H1 (cell line): Measurements from ENCODE around the gene CCR8. TPM values are rescaled to one million over a fixed set of nuclear protein-coding genes. Genes with fewer than 3 reads are reported as not detected.

Experiments used
- CTCF ChIA-PET: fragments of 300-600 bp; sonication (Branson Sonifier 250); formaldehyde crosslinking; loops from one replicate; lab custom pipeline; 2021; ENCODE audit not compliant: partially characterized antibody; lab: Charles Lee
- POLR2A ChIA-PET: fragments of 300-600 bp; sonication (Branson Sonifier 250); formaldehyde crosslinking; loops from one replicate; lab custom pipeline; 2021; ENCODE audit warnings: inconsistent platforms; ENCODE audit not compliant: partially characterized antibody; lab: Charles Lee
- DNase-seq, 2 experiments: peaks; one replicate each; pipeline versions ENCODE4 v3.0.0 to v3.0.0-alpha.2; 2010 to 2022; ENCODE audit warnings: low spot score in 2 of 2, low read depth in 1 of 2, mixed read lengths in 1 of 2
- FAIRE-seq: peaks from 2 replicates; lab custom pipeline; 2011; peaks lifted over from hg19 to GRCh38; lab: Jason Lieb, UNC
- H2AFZ ChIP-seq: 2 replicates; pipeline ENCODE4 v1.8.1; 2012; ENCODE audit warnings: low read length, inconsistent platforms
- H2AK5ac ChIP-seq: 2 replicates; pipeline ENCODE4 v1.6.1; 2013; ENCODE audit warnings: low read depth, low read length
- H2BK120ac ChIP-seq: replicated peaks from 2 replicates; pipeline ENCODE3; 2013; ENCODE audit warnings: low read depth, low read length, inconsistent platforms
- H2BK12ac ChIP-seq: 2 replicates; pipeline ENCODE4 v1.6.1; 2013; ENCODE audit warnings: low read depth, low read length
- H2BK15ac ChIP-seq: 2 replicates; pipeline ENCODE4 v1.6.1; 2013; ENCODE audit warnings: low read length
- H2BK20ac ChIP-seq: 2 replicates; pipeline ENCODE4 v1.6.1; 2013; ENCODE audit warnings: low read length
- H2BK5ac ChIP-seq: 2 replicates; pipeline ENCODE4 v1.6.1; 2013; ENCODE audit warnings: low read depth, low read length
- H3K14ac ChIP-seq: 2 replicates; pipeline ENCODE4 v1.6.1; 2013; ENCODE audit warnings: inconsistent platforms; ENCODE audit not compliant: insufficient read length
- H3K18ac ChIP-seq: 2 replicates; pipeline ENCODE4 v1.6.1; 2013; ENCODE audit warnings: low read length; ENCODE audit errors: extremely low read depth
- H3K23ac ChIP-seq: 2 replicates; pipeline ENCODE4 v1.6.1; 2013; ENCODE audit warnings: inconsistent platforms; ENCODE audit not compliant: insufficient read length
- H3K23me2 ChIP-seq: 2 replicates; pipeline ENCODE4 v1.6.1; 2013; ENCODE audit warnings: low read depth, low read length
- H3K27ac ChIP-seq: 2 replicates; pipeline ENCODE4 v1.6.1; 2011; ENCODE audit warnings: low read depth, low read length, inconsistent platforms
- H3K27me3 ChIP-seq, 4 experiments: replicated peaks in 1 of 4; 1 replicate in 1 of 4; 2 replicates in 3 of 4; pipeline versions ENCODE4 v1.6.1 to v1.8.1; 2011 to 2013; ENCODE audit warnings: low read length in 3 of 4, mild to moderate bottlenecking in 3 of 4, inconsistent platforms in 2 of 4, mixed read lengths in 2 of 4, moderate library complexity in 1 of 4; ENCODE audit not compliant: control insufficient read depth in 3 of 4, insufficient read depth in 3 of 4; ENCODE audit errors: extremely low read depth in 1 of 4
- H3K36me3 ChIP-seq, 4 experiments: 2 replicates each; pipeline versions ENCODE4 v1.6.1 to v1.8.1; 2011 to 2013; ENCODE audit warnings: mild to moderate bottlenecking in 4 of 4, low read length in 3 of 4, moderate library complexity in 2 of 4, control low read depth in 1 of 4, inconsistent platforms in 1 of 4; ENCODE audit not compliant: insufficient read depth in 4 of 4, control insufficient read depth in 2 of 4
- H3K4ac ChIP-seq: replicated peaks from 2 replicates; pipeline ENCODE3; 2013; ENCODE audit warnings: low read length, low read depth, mixed read lengths, inconsistent platforms; ENCODE audit not compliant: insufficient read length
- H3K4me1 ChIP-seq, 4 experiments: replicated peaks in 1 of 4; 1 replicate in 1 of 4; 2 replicates in 3 of 4; pipeline versions ENCODE4 v1.6.1 to v1.8.1; 2011 to 2013; ENCODE audit warnings: low read length in 3 of 4, inconsistent platforms in 2 of 4, mixed read lengths in 1 of 4; ENCODE audit not compliant: insufficient read depth in 4 of 4, control insufficient read depth in 3 of 4
- H3K4me2 ChIP-seq, 2 experiments: 2 replicates each; pipeline versions ENCODE4 v1.6.1 to v1.8.1; 2011 to 2013; ENCODE audit warnings: low read depth in 2 of 2, low read length in 2 of 2, control low read depth in 1 of 2, inconsistent platforms in 1 of 2, mild to moderate bottlenecking in 1 of 2; ENCODE audit not compliant: insufficient read depth in 1 of 2
- H3K4me3 ChIP-seq, 4 experiments: fragments of 200-600, 300-600 bp in 1 of 4; sonication (generic), shearing (Covaris generic), sonication (Bioruptor Twin) in 1 of 4; 2 replicates each; pipeline versions ENCODE4 v1.5.1 to v1.8.1; 2011 to 2016; ENCODE audit warnings: low read length in 4 of 4, low read depth in 3 of 4, control low read depth in 2 of 4, inconsistent platforms in 2 of 4, mild to moderate bottlenecking in 2 of 4, mixed read lengths in 1 of 4, moderate library complexity in 1 of 4; ENCODE audit not compliant: insufficient read depth in 2 of 4; ENCODE audit errors: extremely low read depth in 1 of 4
- H3K56ac ChIP-seq: replicated peaks from 2 replicates; pipeline ENCODE3; 2013; ENCODE audit warnings: low read depth, mild to moderate bottlenecking, mixed read lengths, low read length, inconsistent platforms; ENCODE audit not compliant: insufficient read length
- H3K79me1 ChIP-seq: 2 replicates; pipeline ENCODE4 v1.6.1; 2013; ENCODE audit warnings: low read depth, low read length, control low read depth
- H3K79me2 ChIP-seq, 2 experiments: 2 replicates each; pipeline versions ENCODE4 v1.6.1 to v1.8.1; 2012 to 2013; ENCODE audit warnings: low read length in 2 of 2, mild to moderate bottlenecking in 2 of 2, inconsistent platforms in 1 of 2; ENCODE audit not compliant: insufficient read depth in 2 of 2, control insufficient read depth in 1 of 2
- H3K9ac ChIP-seq, 4 experiments: replicated peaks in 1 of 4; 1 replicate in 1 of 4; 2 replicates in 3 of 4; pipeline versions ENCODE4 v1.6.1 to v1.8.1; 2011 to 2013; ENCODE audit warnings: low read depth in 3 of 4, low read length in 3 of 4, control low read depth in 2 of 4, mild to moderate bottlenecking in 2 of 4, moderate library complexity in 2 of 4, inconsistent platforms in 1 of 4; ENCODE audit errors: extremely low read depth in 1 of 4
- H3K9me3 ChIP-seq, 2 experiments: 2 replicates each; pipeline versions ENCODE4 v1.6.1 to v1.8.1; 2012 to 2013; ENCODE audit warnings: mild to moderate bottlenecking in 2 of 2, moderate library complexity in 2 of 2, control low read depth in 1 of 2, inconsistent platforms in 1 of 2, low read depth in 1 of 2, low read length in 1 of 2, mixed read lengths in 1 of 2; ENCODE audit not compliant: insufficient read depth in 2 of 2
- H4K20me1 ChIP-seq, 2 experiments: replicated peaks in 1 of 2; 2 replicates each; pipeline versions ENCODE3 to v1.8.1; 2011 to 2013; ENCODE audit warnings: inconsistent platforms in 2 of 2, low read length in 2 of 2, mild to moderate bottlenecking in 1 of 2; ENCODE audit not compliant: insufficient read depth in 2 of 2, control insufficient read depth in 1 of 2
- H4K5ac ChIP-seq: 2 replicates; pipeline ENCODE4 v1.6.1; 2013; ENCODE audit warnings: low read length, low read depth, mixed read lengths, inconsistent platforms; ENCODE audit not compliant: insufficient read length
- H4K8ac ChIP-seq: 2 replicates; pipeline ENCODE4 v1.8.0; 2013; ENCODE audit warnings: mild to moderate bottlenecking, moderate library complexity, low read length, inconsistent platforms; ENCODE audit not compliant: insufficient read depth; ENCODE audit errors: extremely low read depth
- H4K91ac ChIP-seq: replicated peaks from 2 replicates; pipeline ENCODE3; 2013; ENCODE audit warnings: low read length, mixed read lengths, inconsistent platforms; ENCODE audit not compliant: insufficient read length
- BACH1 ChIP-seq: IDR thresholded peaks from 2 replicates; pipeline ENCODE4 v1.6.1; 2012; ENCODE audit warnings: low read length, improper control_type of control experiment
- BCL11A ChIP-seq, 2 experiments: IDR thresholded peaks; one replicate each; pipeline ENCODE4 v1.6.1; 2011; ENCODE audit warnings: low read depth in 2 of 2, low read length in 2 of 2, mild to moderate bottlenecking in 2 of 2
- CBX5 ChIP-seq: fragments of 300-800, 300-1000 bp; sonication (generic); IDR thresholded peaks from 2 replicates; pipeline ENCODE4 v1.7.1; 2016; ENCODE audit warnings: antibody characterized with exemption, low read length, low read depth
- CHD2 ChIP-seq: IDR thresholded peaks from 2 replicates; pipeline ENCODE4 v1.6.1; 2012; ENCODE audit warnings: low read length, improper control_type of control experiment
- CTBP2 ChIP-seq: IDR thresholded peaks from 2 replicates; pipeline ENCODE4 v1.7.0; 2011; ENCODE audit warnings: borderline replicate concordance, mild to moderate bottlenecking, moderate library complexity, mixed read lengths, low read length; ENCODE audit not compliant: insufficient read depth, insufficient read length
- TCF12 ChIP-seq: IDR thresholded peaks from 2 replicates; pipeline ENCODE4 v1.6.1; 2011; ENCODE audit warnings: low read depth, mild to moderate bottlenecking, low read length
- TEAD4 ChIP-seq: IDR thresholded peaks from 2 replicates; pipeline ENCODE4 v1.6.1; 2012; ENCODE audit warnings: low read depth, low read length, inconsistent platforms, mixed read lengths
- polyA plus RNA-seq, 7 experiments: library from polyadenylated mRNA; depleted of rRNA in 3 of 7; stranded (reverse) in 5 of 7; unstranded in 2 of 7; fragments of >200 nt in 5 of 7; fragments of 200-250 nt in 2 of 7; gene quantifications; 1 replicate in 5 of 7; 2 replicates in 1 of 7; 4 replicates in 1 of 7; pipeline versions ENCODE4 v1.2.1 to v1.2.3, GENCODE V29; 2011 to 2013; ENCODE audit warnings: missing spikeins in 2 of 7, mixed read lengths in 2 of 7
- total RNA-seq: library from RNA; stranded (reverse); fragmentation: NEBNext Ultra II Directional; extraction: Animal tissue kit (Norgen Biotek cat#: 25700); gene quantifications from 2 replicates; pipeline ENCODE4 v1.2.1, GENCODE V29; 2021
- TF ChIP-seq, protein P1 (sequence below), 3 experiments: IDR thresholded peaks; 1 replicate in 2 of 3; 2 replicates in 1 of 3; pipeline versions ENCODE4 v1.5.1 to v1.6.1; 2011; ENCODE audit warnings: low read length in 3 of 3, mild to moderate bottlenecking in 3 of 3, inconsistent platforms in 2 of 3, low read depth in 1 of 3, moderate library complexity in 1 of 3; ENCODE audit not compliant: insufficient read depth in 1 of 3; ENCODE audit errors: control extremely low read depth in 1 of 3
- TF ChIP-seq, protein P2 (sequence below): IDR thresholded peaks from 2 replicates; pipeline ENCODE4 v1.6.1; 2012; ENCODE audit warnings: inconsistent platforms

CCR8 gene
- total and polyA plus RNA-seq, 2 of the 8 experiments (the other 6 are each of a cell fraction or from before 2014, with no cell fraction given): 0.35 TPM; not detected in 1

- Histone ChIP-seq H4K91ac (no peak overlapping the region), H3K9me3 (peaks cover 7 to 10% of the 10 kb centered on the region in 2 experiments; a peak in 3 of 4 replicates), H3K56ac (no peak overlapping the region), H2BK5ac (no peak overlapping the region), H3K14ac (no peak overlapping the region), H4K5ac (no peak overlapping the region), H3K4me3 (no peak overlapping the region), H3K9ac (no peak overlapping the region), H3K79me1 (no peaks in the 10 kb centered on the region), H3K18ac (no peak overlapping the region), H2BK120ac (no peak overlapping the region), H3K4ac (no peak overlapping the region), H4K20me1 (no peaks in the 10 kb centered on the region), H3K23me2 (no peaks in the 10 kb centered on the region), H3K36me3 (no peaks in the 10 kb centered on the region), H3K27me3 (no peaks in the 10 kb centered on the region), H2AK5ac (no peak overlapping the region), H2BK12ac (no peak overlapping the region), H2BK15ac (no peak overlapping the region), H3K23ac (no peak overlapping the region), H3K4me1 (peaks cover 0 to 5% (median 0%) of the 10 kb centered on the region in 4 experiments; a peak in 2 of 7 replicates), H3K27ac (no peak overlapping the region), H3K79me2 (no peaks in the 10 kb centered on the region), H4K8ac (no peak overlapping the region), H2BK20ac (no peak overlapping the region), H2AFZ (no peak overlapping the region), H3K4me2 (no peak overlapping the region)
- DNase-seq: no peak
- ChIA-PET POLR2A (interaction anchor here (1.0 kb wide), 1 partner anchor 33 kb away, joined by 7 read pairs; the partner anchor contains the start of gene RPSA), CTCF (interaction anchor here (0.6 to 11.5 kb wide), 3 partner anchors 80 to 246 kb away, joined by 3 to 169 read pairs (median 9); no protein-coding TSS in a partner anchor)
- no peak for TF ChIP-seq CHD2
- no peak for TF ChIP-seq BACH1
- TF ChIP-seq, protein P1, sequence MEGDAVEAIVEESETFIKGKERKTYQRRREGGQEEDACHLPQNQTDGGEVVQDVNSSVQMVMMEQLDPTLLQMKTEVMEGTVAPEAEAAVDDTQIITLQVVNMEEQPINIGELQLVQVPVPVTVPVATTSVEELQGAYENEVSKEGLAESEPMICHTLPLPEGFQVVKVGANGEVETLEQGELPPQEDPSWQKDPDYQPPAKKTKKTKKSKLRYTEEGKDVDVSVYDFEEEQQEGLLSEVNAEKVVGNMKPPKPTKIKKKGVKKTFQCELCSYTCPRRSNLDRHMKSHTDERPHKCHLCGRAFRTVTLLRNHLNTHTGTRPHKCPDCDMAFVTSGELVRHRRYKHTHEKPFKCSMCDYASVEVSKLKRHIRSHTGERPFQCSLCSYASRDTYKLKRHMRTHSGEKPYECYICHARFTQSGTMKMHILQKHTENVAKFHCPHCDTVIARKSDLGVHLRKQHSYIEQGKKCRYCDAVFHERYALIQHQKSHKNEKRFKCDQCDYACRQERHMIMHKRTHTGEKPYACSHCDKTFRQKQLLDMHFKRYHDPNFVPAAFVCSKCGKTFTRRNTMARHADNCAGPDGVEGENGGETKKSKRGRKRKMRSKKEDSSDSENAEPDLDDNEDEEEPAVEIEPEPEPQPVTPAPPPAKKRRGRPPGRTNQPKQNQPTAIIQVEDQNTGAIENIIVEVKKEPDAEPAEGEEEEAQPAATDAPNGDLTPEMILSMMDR (IDR thresholded peaks at IDR 0.05; ENCODE audit: control extremely low read depth in 1 of 3, insufficient read depth in 1 of 3, low read depth in 1 of 3, low read length in 3 of 3): no peak
- no peak for TF ChIP-seq CBX5
- TF ChIP-seq BCL11A (IDR thresholded peaks at IDR 0.05; ENCODE audit: low read depth in 2 of 2, low read length in 2 of 2): no peak
- no peak for TF ChIP-seq TCF12
- no peak for TF ChIP-seq TEAD4
- no peak for TF ChIP-seq CTBP2
- TF ChIP-seq, protein P2, sequence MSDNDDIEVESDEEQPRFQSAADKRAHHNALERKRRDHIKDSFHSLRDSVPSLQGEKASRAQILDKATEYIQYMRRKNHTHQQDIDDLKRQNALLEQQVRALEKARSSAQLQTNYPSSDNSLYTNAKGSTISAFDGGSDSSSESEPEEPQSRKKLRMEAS: no peak
- FAIRE-seq: no peak
Measured at GRCh38 chr3:39372833-39373232, 43.3 kb downstream of the CCR8 start.
